HG02678 (cell line): Measurements from ENCODE around the gene DMAC2.
"Not testable (repeated sequence)": the region's sequence is repeated elsewhere in the genome, so short reads cannot be mapped to it uniquely, and the experiment has no call there.

Experiments used
- ATAC-seq: cut with Tn5 transposase; IDR thresholded peaks from one replicate; pipeline ENCODE4 v1.9.1; 2021; ENCODE audit warnings: mild to moderate bottlenecking, moderate library complexity; ENCODE audit not compliant: unreplicated experiment

DMAC2 gene

GRCh38 chr19:41424335-41425173, 15.2 kb downstream of the DMAC2 start:
- no peak for ATAC-seq

GRCh38 chr19:41422955-41423354, 16.8 kb downstream of the DMAC2 start:
- ATAC-seq = no peak

- no peak for ATAC-seq
Measured at GRCh38 chr19:41422456-41422855, 17.3 kb downstream of the DMAC2 start.

GRCh38 chr19:41421973-41422372, 17.7 kb downstream of the DMAC2 start:
- no peak for ATAC-seq

GRCh38 chr19:41421314-41421713, 18.4 kb downstream of the DMAC2 start:
- ATAC-seq = no peak

GRCh38 chr19:41420101-41420880, 19.4 kb downstream of the DMAC2 start:
- no peak for ATAC-seq

- ATAC-seq = no peak
Measured at GRCh38 chr19:41416194-41416674, 23.5 kb downstream of the DMAC2 start.

- no peak for ATAC-seq
Measured at GRCh38 chr19:41415154-41415571, 24.5 kb downstream of the DMAC2 start.

GRCh38 chr19:41414461-41414860, 25.3 kb downstream of the DMAC2 start:
- no peak for ATAC-seq

- ATAC-seq = no peak
Measured at GRCh38 chr19:41413947-41414346, 25.8 kb downstream of the DMAC2 start.

- no peak for ATAC-seq
Measured at GRCh38 chr19:41412953-41413352, 26.8 kb downstream of the DMAC2 start.

GRCh38 chr19:41411968-41412265, 27.8 kb downstream of the DMAC2 start:
- no peak for ATAC-seq

GRCh38 chr19:41411100-41411967, 28.4 kb downstream of the DMAC2 start:
- no peak for ATAC-seq

- no peak for ATAC-seq
Measured at GRCh38 chr19:41410336-41411054, 29.2 kb downstream of the DMAC2 start.

GRCh38 chr19:41409288-41409687, 30.4 kb downstream of the DMAC2 start:
- no peak for ATAC-seq

GRCh38 chr19:41408846-41409245, 30.9 kb downstream of the DMAC2 start:
- not testable (repeated sequence) for ATAC-seq

GRCh38 chr19:41408256-41408655, 31.5 kb downstream of the DMAC2 start:
- ATAC-seq = no peak

- no peak for ATAC-seq
Measured at GRCh38 chr19:41407271-41407670, 32.4 kb downstream of the DMAC2 start.

GRCh38 chr19:41405776-41406175, 33.9 kb downstream of the DMAC2 start:
- no peak for ATAC-seq

- no peak for ATAC-seq
Measured at GRCh38 chr19:41403181-41403970, 36.3 kb downstream of the DMAC2 start.
